CD4-positive, alpha-beta T cell (primary cell): Measurements from ENCODE around the gene MAP4K2. TPM values are rescaled to one million over a fixed set of nuclear protein-coding genes. Genes with fewer than 3 reads are reported as not detected.

Experiments used
- ATAC-seq: fragments of 200-7000 bp; cut with Tn5 transposase; one replicate; pipeline ENCODE4 v1.10.0; 2022; ENCODE audit warnings: mild to moderate bottlenecking; ENCODE audit not compliant: poor library complexity
- CTCF ChIA-PET: fragments of 350-600 bp; sonication (Branson Sonifier 250); formaldehyde crosslinking; loops from one replicate; lab custom pipeline; 2021; ENCODE audit warnings: antibody characterized with exemption, inconsistent platforms; lab: Charles Lee
- POLR2A ChIA-PET: fragments of 350-600 bp; sonication (Branson Sonifier 250); formaldehyde crosslinking; loops from one replicate; lab custom pipeline; 2021; ENCODE audit warnings: antibody characterized with exemption, inconsistent platforms; lab: Charles Lee
- DNase-seq, 14 experiments: peaks; one replicate each; pipeline ENCODE4 v3.0.0-alpha.2; 2013 to 2020; ENCODE audit warnings: mixed read lengths in 2 of 14
- H3K27ac ChIP-seq, 2 donors: one replicate each; pipeline versions ENCODE4 v1.5.1 to v1.7.0; 2013; ENCODE audit warnings: low read length in 2 of 2, low read depth in 1 of 2, mild to moderate bottlenecking in 1 of 2
- H3K27me3 ChIP-seq, 2 experiments: 1 replicate in 1 of 2; 2 replicates in 1 of 2; pipeline versions ENCODE4 v1.6.1 to v1.7.0; 2013; ENCODE audit warnings: low read length in 2 of 2, control low read depth in 1 of 2, mild to moderate bottlenecking in 1 of 2, moderate library complexity in 1 of 2; ENCODE audit not compliant: insufficient read depth in 2 of 2, control insufficient read depth in 1 of 2
- H3K36me3 ChIP-seq: one replicate; pipeline ENCODE4 v1.6.1; 2013; ENCODE audit warnings: low read length, control low read depth; ENCODE audit not compliant: insufficient read depth
- H3K4me1 ChIP-seq: one replicate; pipeline ENCODE4 v1.6.1; 2013; ENCODE audit warnings: low read length, control low read depth; ENCODE audit not compliant: insufficient read depth
- H3K4me3 ChIP-seq: one replicate; pipeline ENCODE4 v1.5.1; 2013; ENCODE audit warnings: mild to moderate bottlenecking, low read length, moderate library complexity
- H3K9me3 ChIP-seq, 2 experiments: 1 replicate in 1 of 2; 2 replicates in 1 of 2; pipeline versions ENCODE4 v1.6.1 to v1.7.0; 2013; ENCODE audit warnings: low read length in 2 of 2, mild to moderate bottlenecking in 2 of 2, control low read depth in 1 of 2, moderate library complexity in 1 of 2; ENCODE audit not compliant: control insufficient read depth in 1 of 2, insufficient read depth in 1 of 2
- H3K27ac Mint-ChIP-seq: one replicate; pipeline ENCODE4 v1.8.0; 2020; ENCODE audit warnings: mixed read lengths
- H3K27me3 Mint-ChIP-seq: one replicate; pipeline ENCODE4 v1.8.0; 2021; ENCODE audit warnings: mixed read lengths
- H3K36me3 Mint-ChIP-seq: one replicate; pipeline ENCODE4 v1.8.0; 2021; ENCODE audit warnings: low read depth, mixed read lengths
- H3K4me1 Mint-ChIP-seq: one replicate; pipeline ENCODE4 v1.8.0; 2021; ENCODE audit warnings: low read depth, mixed read lengths
- H3K4me3 Mint-ChIP-seq: one replicate; pipeline ENCODE4 v1.8.0; 2020; ENCODE audit warnings: mild to moderate bottlenecking, mixed read lengths
- H3K9me3 Mint-ChIP-seq: one replicate; pipeline ENCODE4 v1.8.0; 2020; ENCODE audit warnings: mixed read lengths
- CTCF ChIP-seq: fragments of 200-600 bp; IDR thresholded peaks from one replicate; pipeline ENCODE4 v1.8.0; 2022; ENCODE audit warnings: antibody characterized with exemption, mild to moderate bottlenecking
- intact Hi-C, 2 experiments: fragments of 100-400 bp; cut with DNase I in 1 of 2; cut with micrococcal nuclease in 1 of 2; formaldehyde crosslinking; loops; one replicate each; pipeline versions ENCODE4 v1.15.1 to v1.9.0; 2023 to 2025; cut with DNase I, micrococcal nuclease
- total RNA-seq, 174 experiments: library from RNA in 2 of 174; stranded (reverse) in 2 of 174; gene quantifications; one replicate each; pipeline ENCODE4 v1.2.3 and lab custom pipeline; 2021 to 2026

MAP4K2 gene
- total RNA-seq, 2 experiments from 2014 or later: 71.9 to 74.1 TPM

DNA sequence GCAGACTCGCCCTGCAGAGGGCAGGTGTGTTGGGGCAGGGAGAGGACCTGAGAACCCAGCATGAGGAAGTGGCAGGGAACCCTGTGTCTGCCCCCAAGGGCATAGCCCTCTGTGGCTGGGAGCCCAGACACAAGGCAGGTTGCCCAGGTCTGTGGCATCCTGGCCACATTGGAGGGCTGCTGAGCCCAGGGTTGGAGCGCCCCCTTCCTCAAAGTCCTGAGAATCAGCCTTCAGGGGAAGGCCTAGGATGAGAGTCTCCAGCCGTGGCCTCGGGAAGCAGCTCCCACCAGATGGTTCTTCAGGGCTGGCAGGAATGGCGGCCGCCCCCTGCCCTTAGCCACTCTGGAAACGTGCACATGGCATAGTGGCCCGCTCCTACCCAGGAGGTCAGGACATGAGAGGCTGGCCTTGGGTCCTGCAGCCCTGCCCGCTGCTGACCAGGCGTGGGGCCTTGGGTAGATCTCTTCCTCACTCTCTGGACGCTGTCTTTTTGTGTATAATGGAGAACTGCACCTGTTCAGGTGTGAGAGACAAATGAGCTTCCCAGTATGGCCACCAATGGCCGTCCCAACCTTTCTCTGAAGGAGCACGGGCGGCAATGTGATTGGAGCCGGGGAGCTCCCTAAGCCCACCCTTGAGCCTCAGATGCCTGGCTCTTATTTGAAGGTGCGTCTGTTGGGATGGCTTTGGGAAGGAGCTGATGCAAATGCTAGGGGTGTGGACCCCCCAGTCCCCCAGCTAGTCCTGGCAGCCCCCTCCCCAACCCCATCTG, 46.0 kb upstream of the MAP4K2 start:
- H3K27ac Mint-ChIP-seq: peak overlapping the region; percentile 73

GRCh38 chr11:64848214-64848825, 45.3 kb upstream of the MAP4K2 start:
- Mint-ChIP-seq H3K27me3 (no peaks in the 10 kb centered on the region), H3K27ac (peak overlapping the region; percentile 73), H3K4me1 (peaks cover 72% of the 10 kb centered on the region), H3K9me3 (no peaks in the 10 kb centered on the region), H3K4me3 (peak overlapping the region; percentile 30), H3K36me3 (peaks cover 22% of the 10 kb centered on the region)
- POLR2A ChIA-PET: interaction anchor here (0.6 to 27.2 kb wide), 14 partner anchors 16 to 274 kb away, joined by 3 to 767 read pairs (median 4); partner anchors contain the start of genes ARL2, EHD1, FAU and MAJIN
- ATAC-seq (no peak), DNase-seq (peak in 1 of 14 experiments; percentile 14)
- CTCF ChIA-PET: interaction anchor here (0.5 to 12.7 kb wide), 14 partner anchors 11 to 166 kb away, joined by 3 to 136 read pairs (median 4); partner anchors contain the start of genes ARL2, EHD1, RASGRP2 and SF1
- no peaks in the 10 kb centered on the region for H3K27me3 ChIP-seq
- TF ChIP-seq CTCF: no peak
- no peak overlapping the region for H3K4me3 ChIP-seq
- intact Hi-C loops: loop anchor here (1.0 to 10.0 kb wide), 3 partner anchors 165 to 269 kb away; partner anchors contain the start of genes CDCA5 (in 1 of the 2), ZFPL1 (in 1 of the 2) and ZNHIT2 (in 1 of the 2)
- peaks cover 84% of the 10 kb centered on the region for H3K4me1 ChIP-seq
- no peaks in the 10 kb centered on the region for H3K9me3 ChIP-seq
- peak overlapping the region in 1 of 2 donors; percentile 34 for H3K27ac ChIP-seq
- peaks cover 12% of the 10 kb centered on the region for H3K36me3 ChIP-seq

More for the DNA sequence above, 46.0 kb upstream of the MAP4K2 start:
- ChIA-PET CTCF (interaction anchor here (0.5 to 12.7 kb wide), 13 partner anchors 10 to 165 kb away, joined by 3 to 136 read pairs (median 5); partner anchors contain the start of genes ARL2, EHD1 and SF1), POLR2A (interaction anchor here (0.6 to 27.2 kb wide), 15 partner anchors 15 to 273 kb away, joined by 3 to 767 read pairs (median 3); partner anchors contain the start of genes EHD1, FAU, MAJIN and MEN1)
- Histone ChIP-seq H3K4me3 (no peak overlapping the region), H3K4me1 (peaks cover 84% of the 10 kb centered on the region), H3K27me3 (no peaks in the 10 kb centered on the region), H3K9me3 (no peaks in the 10 kb centered on the region), H3K27ac (peak overlapping the region; percentile 31 to 34), H3K36me3 (peaks cover 19% of the 10 kb centered on the region)
- intact Hi-C loops: loop anchor here (1.0 to 10.0 kb wide), 3 partner anchors 164 to 268 kb away; partner anchors contain the start of genes CDCA5 (in 1 of the 2), ZFPL1 (in 1 of the 2) and ZNHIT2 (in 1 of the 2)
- H3K36me3 Mint-ChIP-seq: peaks cover 29% of the 10 kb centered on the region
- peak in 8 of 14 experiments; percentile 32 to 70 (median 58) for DNase-seq
- H3K27me3 Mint-ChIP-seq: no peaks in the 10 kb centered on the region
- no peaks in the 10 kb centered on the region for H3K9me3 Mint-ChIP-seq
- H3K4me1 Mint-ChIP-seq: peaks cover 73% of the 10 kb centered on the region
- H3K4me3 Mint-ChIP-seq: peak overlapping the region; percentile 30
- no peak for ATAC-seq
- TF ChIP-seq CTCF: no peak
